ENCODE results near the gene TOP3B.

- TF ChIP-seq CTCF (IDR thresholded peaks at IDR 0.05): no peak
- no peak for TF ChIP-seq POLR2A (IDR thresholded peaks at IDR 0.05)
- TF ChIP-seq POLR2AphosphoS5 (IDR thresholded peaks at IDR 0.05): no peak
Observed at GRCh38 chr22:21977814-21978213, 4.8 kb downstream of the TOP3B start.
